ENCODE results near the gene D2HGDH. TPM values are rescaled to one million over a fixed set of nuclear protein-coding genes. Genes with fewer than 3 reads are reported as not detected.

Gene D2HGDH
- total and polyA plus RNA-seq, 2 of the 8 experiments (the other 6 are each of a cell fraction or from before 2014, with no cell fraction given): 3.4 to 8.1 TPM

DNA sequence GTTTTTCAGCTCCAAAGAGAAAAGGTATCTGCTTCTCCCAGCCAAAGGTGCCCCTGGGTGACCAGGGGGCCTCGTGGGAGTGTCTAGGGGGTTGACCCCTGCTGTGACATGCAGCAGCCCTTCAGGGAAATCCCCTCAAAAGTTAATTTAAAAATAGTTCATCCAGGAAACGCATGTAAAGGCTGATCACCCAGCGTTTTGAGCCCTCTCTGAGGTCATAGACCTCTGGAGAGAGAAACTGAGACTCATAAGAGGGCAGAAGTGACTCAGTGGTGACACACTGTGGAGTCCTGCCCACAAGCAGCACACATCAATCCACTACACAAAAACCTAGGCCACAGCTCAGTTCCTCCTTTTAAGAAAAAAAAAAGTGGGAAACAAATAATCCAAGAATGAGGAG, 54.1 kb downstream of the D2HGDH start:
- Histone ChIP-seq H3K14ac (ENCODE audit: insufficient read length) (no peak overlapping the region), H3K79me2 (ENCODE audit: control insufficient read depth in 1 of 2, insufficient read depth in 2 of 2, low read length in 2 of 2) (no peaks in the 10 kb centered on the region), H3K4me1 (replicated peaks in 1 of 4; ENCODE audit: control insufficient read depth in 3 of 4, insufficient read depth in 4 of 4, low read length in 3 of 4) (no peaks in the 10 kb centered on the region), H3K4ac (replicated peaks; ENCODE audit: insufficient read length, low read depth, low read length) (no peak overlapping the region), H3K56ac (replicated peaks; ENCODE audit: insufficient read length, low read depth, low read length) (no peak overlapping the region), H4K5ac (ENCODE audit: insufficient read length, low read depth, low read length) (no peak overlapping the region), H2BK15ac (ENCODE audit: low read length) (no peak overlapping the region), H3K27ac (ENCODE audit: low read depth, low read length) (no peak overlapping the region), H2AK5ac (ENCODE audit: low read depth, low read length) (no peak overlapping the region), H3K4me3 (ENCODE audit: extremely low read depth in 1 of 4, insufficient read depth in 2 of 4, low read depth in 3 of 4, low read length in 4 of 4) (no peak overlapping the region), H2AFZ (ENCODE audit: low read length) (no peak overlapping the region), H3K23me2 (ENCODE audit: low read depth, low read length) (peaks cover 1% of the 10 kb centered on the region; the same call in 1 of the 2 replicates), H4K91ac (replicated peaks; ENCODE audit: insufficient read length, low read length) (no peak overlapping the region), H3K9me3 (ENCODE audit: insufficient read depth in 2 of 2, low read depth in 1 of 2, low read length in 1 of 2) (peaks cover 30 to 33% of the 10 kb centered on the region in 2 experiments), H2BK20ac (ENCODE audit: low read length) (no peak overlapping the region), H2BK5ac (ENCODE audit: low read depth, low read length) (no peak overlapping the region), H3K36me3 (ENCODE audit: control insufficient read depth in 2 of 4, insufficient read depth in 4 of 4, low read length in 3 of 4) (no peaks in the 10 kb centered on the region), H4K8ac (ENCODE audit: extremely low read depth, insufficient read depth, low read length) (no peak overlapping the region), H3K79me1 (ENCODE audit: low read depth, low read length) (no peaks in the 10 kb centered on the region), H3K4me2 (ENCODE audit: insufficient read depth in 1 of 2, low read depth in 2 of 2, low read length in 2 of 2) (no peak overlapping the region), H3K18ac (ENCODE audit: extremely low read depth, low read length) (no peak overlapping the region), H2BK120ac (replicated peaks; ENCODE audit: low read depth, low read length) (no peak overlapping the region), H4K20me1 (replicated peaks in 1 of 2; ENCODE audit: control insufficient read depth in 1 of 2, insufficient read depth in 2 of 2, low read length in 2 of 2) (no peaks in the 10 kb centered on the region), H3K9ac (replicated peaks in 1 of 4; ENCODE audit: extremely low read depth in 1 of 4, low read depth in 3 of 4, low read length in 3 of 4) (no peak overlapping the region), H3K23ac (ENCODE audit: insufficient read length) (no peak overlapping the region), H3K27me3 (replicated peaks in 1 of 4; ENCODE audit: control insufficient read depth in 3 of 4, extremely low read depth in 1 of 4, insufficient read depth in 3 of 4, low read length in 3 of 4) (no peaks in the 10 kb centered on the region), H2BK12ac (ENCODE audit: low read depth, low read length) (no peak overlapping the region)
- TF ChIP-seq BACH1 (IDR thresholded peaks at IDR 0.05; ENCODE audit: low read length) (no peak), SP2 (IDR thresholded peaks at IDR 0.05; ENCODE audit: low read length) (no peak), RFX5 (IDR thresholded peaks at IDR 0.05; ENCODE audit: borderline replicate concordance, low read depth, low read length) (no peak), GTF2F1 (IDR thresholded peaks at IDR 0.05; ENCODE audit: borderline replicate concordance, low read depth, low read length) (no peak), NANOG (IDR thresholded peaks at IDR 0.05; ENCODE audit: insufficient read depth, low read depth, low read length, poor library complexity, severe bottlenecking) (no peak), CEBPB (IDR thresholded peaks at IDR 0.05; ENCODE audit: low read depth, low read length) (no peak)
- TF ChIP-seq, protein P1, sequence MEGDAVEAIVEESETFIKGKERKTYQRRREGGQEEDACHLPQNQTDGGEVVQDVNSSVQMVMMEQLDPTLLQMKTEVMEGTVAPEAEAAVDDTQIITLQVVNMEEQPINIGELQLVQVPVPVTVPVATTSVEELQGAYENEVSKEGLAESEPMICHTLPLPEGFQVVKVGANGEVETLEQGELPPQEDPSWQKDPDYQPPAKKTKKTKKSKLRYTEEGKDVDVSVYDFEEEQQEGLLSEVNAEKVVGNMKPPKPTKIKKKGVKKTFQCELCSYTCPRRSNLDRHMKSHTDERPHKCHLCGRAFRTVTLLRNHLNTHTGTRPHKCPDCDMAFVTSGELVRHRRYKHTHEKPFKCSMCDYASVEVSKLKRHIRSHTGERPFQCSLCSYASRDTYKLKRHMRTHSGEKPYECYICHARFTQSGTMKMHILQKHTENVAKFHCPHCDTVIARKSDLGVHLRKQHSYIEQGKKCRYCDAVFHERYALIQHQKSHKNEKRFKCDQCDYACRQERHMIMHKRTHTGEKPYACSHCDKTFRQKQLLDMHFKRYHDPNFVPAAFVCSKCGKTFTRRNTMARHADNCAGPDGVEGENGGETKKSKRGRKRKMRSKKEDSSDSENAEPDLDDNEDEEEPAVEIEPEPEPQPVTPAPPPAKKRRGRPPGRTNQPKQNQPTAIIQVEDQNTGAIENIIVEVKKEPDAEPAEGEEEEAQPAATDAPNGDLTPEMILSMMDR (IDR thresholded peaks at IDR 0.05; ENCODE audit: control extremely low read depth in 1 of 3, insufficient read depth in 1 of 3, low read depth in 1 of 3, low read length in 3 of 3): no peak
- no peak for DNase-seq (ENCODE audit: low read depth in 1 of 2, low spot score in 2 of 2)
- CTCF ChIA-PET (ENCODE audit: partially characterized antibody): no interaction called here
- no peak for FAIRE-seq
- 57% methylated on average over 3 of the region's 3 CpGs; no CpG with 5 or more reads in 1 of the 2 experiments for WGBS, 2 experiments (ENCODE audit: extremely low coverage in 1 of 2, insufficient coverage in 1 of 2, insufficient read length in 1 of 2, insufficient replicate concordance in 2 of 2, low coverage in 1 of 2, low lambda C conversion rate in 2 of 2, missing lambda C conversion rate in 1 of 2)
- POLR2A ChIA-PET (ENCODE audit: partially characterized antibody): no interaction called here
